ENCODE data around the gene PARP8.
A peak's percentile ranks its signal among the peaks of the same experiment; 100 is the strongest.
"Not testable (repeated sequence)": the region's sequence is repeated elsewhere in the genome, so short reads cannot be mapped to it uniquely, and the experiment has no call there.

Gene PARP8

GRCh38 chr5:50667023-50667652 lies 701 bp downstream of the PARP8 start:
- no peaks in the 10 kb centered on the region; the same call in 1 of the 2 replicates for H3K9me3 ChIP-seq
- DNase-seq (ENCODE audit: low spot score in 2 of 2), result peak in 1 of 2 experiments; percentile 67
- peak overlapping the region; percentile 67 for H3K4me3 ChIP-seq
- H3K4me1 ChIP-seq, result peaks cover 2% of the 10 kb centered on the region; the same call in 1 of the 2 replicates
- in situ Hi-C loops (cut with MboI; ENCODE audit: low sequenced_read_pairs), result no loop called here
- no peaks in the 10 kb centered on the region for H3K36me3 ChIP-seq (replicated peaks)
- H3K27me3 ChIP-seq (ENCODE audit: low read depth), result no peaks in the 10 kb centered on the region

GRCh38 chr5:50667653-50668595 lies 1.5 kb downstream of the PARP8 start:
- Histone ChIP-seq H3K27me3 (ENCODE audit: low read depth) (no peaks in the 10 kb centered on the region), H3K4me3 (peak overlapping the region; percentile 67), H3K9me3 (no peaks in the 10 kb centered on the region), H3K36me3 (replicated peaks) (no peaks in the 10 kb centered on the region), H3K4me1 (peaks cover 2% of the 10 kb centered on the region; the same call in 1 of the 2 replicates)
- peak; percentile 33 to 79 for DNase-seq (ENCODE audit: low spot score in 2 of 2)
- in situ Hi-C loops (cut with MboI; ENCODE audit: low sequenced_read_pairs), result no loop called here

GRCh38 chr5:50668636-50669035 lies 2.2 kb downstream of the PARP8 start:
- H3K27me3 ChIP-seq (ENCODE audit: low read depth), result not testable (repeated sequence)

GRCh38 chr5:50672663-50673062 lies 6.2 kb downstream of the PARP8 start:
- DNase-seq (ENCODE audit: low spot score in 2 of 2), result no peak
- Histone ChIP-seq H3K4me1 (peaks cover 2% of the 10 kb centered on the region; the same call in 1 of the 2 replicates), H3K36me3 (replicated peaks) (no peaks in the 10 kb centered on the region), H3K4me3 (no peak overlapping the region), H3K9me3 (no peaks in the 10 kb centered on the region), H3K27me3 (ENCODE audit: low read depth) (no peaks in the 10 kb centered on the region)
- in situ Hi-C loops (cut with MboI; ENCODE audit: low sequenced_read_pairs), result no loop called here

More at GRCh38 chr5:50668636-50669035, 2.2 kb downstream of the PARP8 start:
- H3K9me3 ChIP-seq; DNase-seq (ENCODE audit: low spot score in 2 of 2); in situ Hi-C loops (cut with MboI; ENCODE audit: low sequenced_read_pairs); H3K4me1 ChIP-seq; H3K36me3 ChIP-seq (replicated peaks): not testable (repeated sequence)
- H3K4me3 ChIP-seq, result peak overlapping the region; percentile 67

GRCh38 chr5:50673444-50673843 lies 7.0 kb downstream of the PARP8 start:
- H3K4me1 ChIP-seq; H3K4me3 ChIP-seq; in situ Hi-C loops (cut with MboI; ENCODE audit: low sequenced_read_pairs); H3K9me3 ChIP-seq; H3K27me3 ChIP-seq (ENCODE audit: low read depth); H3K36me3 ChIP-seq (replicated peaks); DNase-seq (ENCODE audit: low spot score in 2 of 2): not testable (repeated sequence)

GRCh38 chr5:50675385-50675784 lies 8.9 kb downstream of the PARP8 start:
- H3K4me1 ChIP-seq, result no peaks in the 10 kb centered on the region
- DNase-seq (ENCODE audit: low spot score in 2 of 2), result no peak
- no peaks in the 10 kb centered on the region for H3K9me3 ChIP-seq
- no peak overlapping the region for H3K4me3 ChIP-seq
- no peaks in the 10 kb centered on the region for H3K36me3 ChIP-seq (replicated peaks)
- in situ Hi-C loops (cut with MboI; ENCODE audit: low sequenced_read_pairs), result no loop called here
- H3K27me3 ChIP-seq (ENCODE audit: low read depth), result no peaks in the 10 kb centered on the region

- in situ Hi-C loops (cut with MboI; ENCODE audit: low sequenced_read_pairs); H3K4me3 ChIP-seq; H3K36me3 ChIP-seq (replicated peaks): not testable (repeated sequence)
These were observed 13.1 kb downstream of the PARP8 start for GRCh38 chr5:50679554-50679953.

GRCh38 chr5:50684721-50685120 lies 18.3 kb downstream of the PARP8 start:
- peaks cover 7% of the 10 kb centered on the region for H3K4me1 ChIP-seq
- no peaks in the 10 kb centered on the region for H3K27me3 ChIP-seq (ENCODE audit: low read depth)
- no peak overlapping the region for H3K4me3 ChIP-seq
- peak in 1 of 2 experiments; percentile 31 for DNase-seq (ENCODE audit: low spot score in 2 of 2)
- H3K9me3 ChIP-seq, result peaks cover 8% of the 10 kb centered on the region; the same call in 1 of the 2 replicates
- H3K36me3 ChIP-seq (replicated peaks), result no peaks in the 10 kb centered on the region
- in situ Hi-C loops (cut with MboI; ENCODE audit: low sequenced_read_pairs), result no loop called here

More at GRCh38 chr5:50679554-50679953, 13.1 kb downstream of the PARP8 start:
- not testable (repeated sequence) for H3K4me1 ChIP-seq; H3K9me3 ChIP-seq; H3K27me3 ChIP-seq (ENCODE audit: low read depth); DNase-seq (ENCODE audit: low spot score in 2 of 2)

GRCh38 chr5:50687548-50687947 lies 21.1 kb downstream of the PARP8 start:
- no peak for DNase-seq (ENCODE audit: low spot score in 2 of 2)

GRCh38 chr5:50691399-50692016 lies 25.1 kb downstream of the PARP8 start:
- no peak for DNase-seq (ENCODE audit: low spot score in 2 of 2)
- Histone ChIP-seq H3K4me3 (no peak overlapping the region), H3K9me3 (no peaks in the 10 kb centered on the region), H3K4me1 (peaks cover 2% of the 10 kb centered on the region; the same call in 1 of the 2 replicates), H3K27me3 (ENCODE audit: low read depth) (no peaks in the 10 kb centered on the region), H3K36me3 (replicated peaks) (no peaks in the 10 kb centered on the region)
- in situ Hi-C loops (cut with MboI; ENCODE audit: low sequenced_read_pairs), result no loop called here

More at GRCh38 chr5:50687548-50687947, 21.1 kb downstream of the PARP8 start:
- H3K27me3 ChIP-seq (ENCODE audit: low read depth), result no peaks in the 10 kb centered on the region
- H3K36me3 ChIP-seq (replicated peaks), result no peaks in the 10 kb centered on the region
- H3K9me3 ChIP-seq, result peaks cover 8% of the 10 kb centered on the region; the same call in 1 of the 2 replicates
- H3K4me1 ChIP-seq, result peaks cover 7% of the 10 kb centered on the region
- no peak overlapping the region for H3K4me3 ChIP-seq
- in situ Hi-C loops (cut with MboI; ENCODE audit: low sequenced_read_pairs), result no loop called here

- no peaks in the 10 kb centered on the region for H3K4me1 ChIP-seq
- H3K9me3 ChIP-seq, result no peaks in the 10 kb centered on the region
- DNase-seq (ENCODE audit: low spot score in 2 of 2), result no peak
- no peaks in the 10 kb centered on the region for H3K36me3 ChIP-seq (replicated peaks)
- no peaks in the 10 kb centered on the region for H3K27me3 ChIP-seq (ENCODE audit: low read depth)
- in situ Hi-C loops (cut with MboI; ENCODE audit: low sequenced_read_pairs), result no loop called here
- no peak overlapping the region for H3K4me3 ChIP-seq
These were observed 27.7 kb downstream of the PARP8 start for GRCh38 chr5:50694027-50694590.

GRCh38 chr5:50694626-50695025 lies 28.2 kb downstream of the PARP8 start:
- H3K36me3 ChIP-seq (replicated peaks); H3K27me3 ChIP-seq (ENCODE audit: low read depth); H3K9me3 ChIP-seq; in situ Hi-C loops (cut with MboI; ENCODE audit: low sequenced_read_pairs); H3K4me1 ChIP-seq; DNase-seq (ENCODE audit: low spot score in 2 of 2); H3K4me3 ChIP-seq: not testable (repeated sequence)

GRCh38 chr5:50697739-50698138 lies 31.3 kb downstream of the PARP8 start:
- peaks cover 4% of the 10 kb centered on the region; the same call in 1 of the 2 replicates for H3K4me1 ChIP-seq
- in situ Hi-C loops (cut with MboI; ENCODE audit: low sequenced_read_pairs), result no loop called here
- no peaks in the 10 kb centered on the region for H3K36me3 ChIP-seq (replicated peaks)
- H3K27me3 ChIP-seq (ENCODE audit: low read depth), result no peaks in the 10 kb centered on the region
- no peak for DNase-seq (ENCODE audit: low spot score in 2 of 2)
- H3K9me3 ChIP-seq, result no peaks in the 10 kb centered on the region
- no peak overlapping the region for H3K4me3 ChIP-seq
